ENCODE data around the gene DERA.
"Not testable (repeated sequence)": the region's sequence is repeated elsewhere in the genome, so short reads cannot be mapped to it uniquely, and the experiment has no call there.

The DERA gene

DNA sequence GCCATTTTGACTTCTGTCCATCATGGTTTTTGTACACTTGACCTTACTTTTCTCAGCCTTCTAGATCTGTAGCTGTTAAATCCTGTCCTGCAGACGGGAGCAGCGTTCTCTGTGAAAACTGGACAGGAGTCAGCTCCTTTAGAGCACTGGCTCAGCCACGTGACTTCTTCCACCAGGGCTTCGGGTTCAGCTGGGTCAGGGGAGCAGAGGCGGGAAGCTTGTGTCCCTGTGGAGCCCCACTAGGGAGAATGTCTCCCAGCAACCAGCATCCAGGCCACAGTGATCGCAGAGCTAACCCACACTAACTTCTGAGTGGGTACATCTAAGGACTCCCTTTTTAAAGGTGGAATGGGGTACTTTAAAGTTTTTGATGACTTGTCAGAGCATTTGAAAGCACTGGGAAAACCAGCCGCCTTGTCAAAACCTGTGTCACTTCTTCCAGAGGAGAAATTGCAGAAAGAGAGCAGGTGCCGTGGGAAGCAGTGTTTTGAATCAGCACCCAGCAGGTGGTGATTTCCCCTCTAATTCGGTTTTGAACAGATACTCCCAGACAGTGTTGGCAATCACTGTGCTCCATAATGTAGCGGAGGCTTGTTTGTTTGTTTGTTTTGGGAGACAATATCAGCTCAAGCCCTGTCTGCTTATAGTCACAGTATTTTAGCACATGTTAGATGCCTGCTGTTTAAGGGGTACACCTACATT, 17.9 kb downstream of the DERA start:
- peaks cover 13% of the 10 kb centered on the region for H3K4me1 Mint-ChIP-seq
- no peaks in the 10 kb centered on the region for H3K27me3 Mint-ChIP-seq
- H3K9me3 Mint-ChIP-seq, result peaks cover 5% of the 10 kb centered on the region
- peaks cover 14% of the 10 kb centered on the region for H3K36me3 Mint-ChIP-seq (ENCODE audit: low read depth)
- DNase-seq (no peak), ATAC-seq (no peak)
- H3K27ac Mint-ChIP-seq, result no peak overlapping the region
- H3K4me3 Mint-ChIP-seq, result no peak overlapping the region

GRCh38 chr12:15931590-15932053, 20.5 kb downstream of the DERA start:
- Mint-ChIP-seq H3K4me3 (no peak overlapping the region), H3K27me3 (no peaks in the 10 kb centered on the region), H3K27ac (no peak overlapping the region), H3K36me3 (ENCODE audit: low read depth) (peaks cover 12% of the 10 kb centered on the region), H3K9me3 (peaks cover 5% of the 10 kb centered on the region), H3K4me1 (peaks cover 13% of the 10 kb centered on the region)
- DNase-seq, result no peak
- ATAC-seq, result no peak

- Mint-ChIP-seq H3K27ac (no peak overlapping the region), H3K4me3 (no peak overlapping the region)
- ATAC-seq, result no peak
Measured at GRCh38 chr12:15932327-15932726, 21.2 kb downstream of the DERA start.

GRCh38 chr12:15932971-15933370, 21.8 kb downstream of the DERA start:
- Mint-ChIP-seq H3K27me3 (no peaks in the 10 kb centered on the region), H3K4me3 (no peak overlapping the region), H3K36me3 (ENCODE audit: low read depth) (peaks cover 13% of the 10 kb centered on the region), H3K4me1 (peaks cover 13% of the 10 kb centered on the region), H3K9me3 (peaks cover 5% of the 10 kb centered on the region), H3K27ac (no peak overlapping the region)
- ATAC-seq, result no peak
- no peak for DNase-seq

More at GRCh38 chr12:15932327-15932726, 21.2 kb downstream of the DERA start:
- Mint-ChIP-seq H3K4me1 (peaks cover 13% of the 10 kb centered on the region), H3K36me3 (ENCODE audit: low read depth) (peaks cover 12% of the 10 kb centered on the region), H3K27me3 (no peaks in the 10 kb centered on the region), H3K9me3 (peaks cover 5% of the 10 kb centered on the region)
- DNase-seq, result no peak

DNA sequence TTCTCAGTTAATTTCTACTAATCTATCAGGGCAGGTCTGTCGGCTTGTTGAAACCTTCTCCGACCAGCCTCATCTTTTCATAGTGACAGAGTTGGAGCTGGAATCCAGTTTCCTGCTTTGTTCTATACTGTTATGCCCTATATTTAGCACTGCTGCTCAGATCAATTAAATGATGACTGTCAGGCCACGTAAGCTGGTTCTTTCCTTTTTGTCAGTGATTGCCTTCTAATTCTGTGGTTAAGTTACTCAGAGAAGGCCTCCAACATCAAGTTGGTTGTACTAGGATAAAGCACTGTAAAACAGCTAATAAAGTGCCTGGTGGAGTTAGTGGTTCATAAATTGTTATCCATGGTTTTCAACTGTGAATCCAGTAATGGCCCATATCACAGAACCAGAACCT, 22.6 kb downstream of the DERA start:
- peaks cover 5% of the 10 kb centered on the region for H3K9me3 Mint-ChIP-seq
- H3K4me1 Mint-ChIP-seq, result peaks cover 13% of the 10 kb centered on the region
- peaks cover 15% of the 10 kb centered on the region for H3K36me3 Mint-ChIP-seq (ENCODE audit: low read depth)
- no peaks in the 10 kb centered on the region for H3K27me3 Mint-ChIP-seq
- no peak overlapping the region for H3K4me3 Mint-ChIP-seq
- H3K27ac Mint-ChIP-seq, result no peak overlapping the region
- DNase-seq, result no peak
- ATAC-seq, result no peak

DNA sequence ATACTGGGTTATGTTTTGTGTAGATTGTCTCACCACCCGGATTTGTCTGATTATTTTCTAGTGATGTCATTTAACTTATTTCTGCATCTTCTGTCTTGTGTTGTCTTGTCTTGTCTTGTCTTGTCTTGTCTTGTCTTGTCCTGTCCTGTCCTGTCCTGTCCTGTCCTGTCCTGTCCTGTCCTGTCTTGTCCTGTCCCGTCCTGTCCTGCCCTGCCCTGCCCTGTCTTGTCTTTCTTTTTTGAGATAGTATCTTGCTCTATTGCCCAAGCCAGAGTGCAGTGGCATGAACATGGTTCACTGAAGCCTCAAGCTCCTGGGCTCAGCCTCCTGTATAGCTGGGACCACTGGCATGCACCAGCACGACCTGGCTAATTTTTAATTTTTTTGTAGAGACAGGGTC, 25.6 kb downstream of the DERA start:
- Mint-ChIP-seq H3K9me3 (peaks cover 15% of the 10 kb centered on the region), H3K4me3 (no peak overlapping the region), H3K27me3 (no peaks in the 10 kb centered on the region), H3K36me3 (ENCODE audit: low read depth) (peaks cover 27% of the 10 kb centered on the region), H3K4me1 (peaks cover 3% of the 10 kb centered on the region), H3K27ac (no peak overlapping the region)
- ATAC-seq (no peak), DNase-seq (no peak)

- no peaks in the 10 kb centered on the region for H3K27me3 Mint-ChIP-seq
- no peaks in the 10 kb centered on the region for H3K4me1 Mint-ChIP-seq
- no peak overlapping the region for H3K4me3 Mint-ChIP-seq
- H3K36me3 Mint-ChIP-seq (ENCODE audit: low read depth), result peaks cover 20% of the 10 kb centered on the region
- DNase-seq (no peak), ATAC-seq (no peak)
- H3K9me3 Mint-ChIP-seq, result peaks cover 23% of the 10 kb centered on the region
- H3K27ac Mint-ChIP-seq, result no peak overlapping the region
Measured at GRCh38 chr12:15937902-15938301, 26.8 kb downstream of the DERA start.

GRCh38 chr12:15939111-15939510, 28.0 kb downstream of the DERA start:
- no peak for DNase-seq

GRCh38 chr12:15942475-15942874, 31.3 kb downstream of the DERA start:
- ATAC-seq (no peak), DNase-seq (no peak)
- no peaks in the 10 kb centered on the region for H3K4me1 Mint-ChIP-seq
- no peaks in the 10 kb centered on the region for H3K27me3 Mint-ChIP-seq
- H3K27ac Mint-ChIP-seq, result no peak overlapping the region
- peaks cover 31% of the 10 kb centered on the region for H3K9me3 Mint-ChIP-seq
- no peak overlapping the region for H3K4me3 Mint-ChIP-seq
- peaks cover 30% of the 10 kb centered on the region for H3K36me3 Mint-ChIP-seq (ENCODE audit: low read depth)

More at GRCh38 chr12:15939111-15939510, 28.0 kb downstream of the DERA start:
- Mint-ChIP-seq H3K27ac (no peak overlapping the region), H3K27me3 (no peaks in the 10 kb centered on the region), H3K4me1 (no peaks in the 10 kb centered on the region), H3K9me3 (peaks cover 24% of the 10 kb centered on the region), H3K4me3 (no peak overlapping the region), H3K36me3 (ENCODE audit: low read depth) (peaks cover 22% of the 10 kb centered on the region)
- no peak for ATAC-seq

- H3K27me3 Mint-ChIP-seq, ATAC-seq, H3K4me1 Mint-ChIP-seq, H3K4me3 Mint-ChIP-seq, DNase-seq, H3K27ac Mint-ChIP-seq: not testable (repeated sequence)
- H3K36me3 Mint-ChIP-seq (ENCODE audit: low read depth), result peaks cover 30% of the 10 kb centered on the region
- peaks cover 36% of the 10 kb centered on the region for H3K9me3 Mint-ChIP-seq
Measured at GRCh38 chr12:15943519-15943918, 32.4 kb downstream of the DERA start.

GRCh38 chr12:15948461-15948860, 37.3 kb downstream of the DERA start:
- peaks cover 19% of the 10 kb centered on the region for H3K36me3 Mint-ChIP-seq (ENCODE audit: low read depth)
- not testable (repeated sequence) for H3K27ac Mint-ChIP-seq, ATAC-seq, DNase-seq, H3K4me3 Mint-ChIP-seq, H3K27me3 Mint-ChIP-seq, H3K4me1 Mint-ChIP-seq
- H3K9me3 Mint-ChIP-seq, result peaks cover 12% of the 10 kb centered on the region

DNA sequence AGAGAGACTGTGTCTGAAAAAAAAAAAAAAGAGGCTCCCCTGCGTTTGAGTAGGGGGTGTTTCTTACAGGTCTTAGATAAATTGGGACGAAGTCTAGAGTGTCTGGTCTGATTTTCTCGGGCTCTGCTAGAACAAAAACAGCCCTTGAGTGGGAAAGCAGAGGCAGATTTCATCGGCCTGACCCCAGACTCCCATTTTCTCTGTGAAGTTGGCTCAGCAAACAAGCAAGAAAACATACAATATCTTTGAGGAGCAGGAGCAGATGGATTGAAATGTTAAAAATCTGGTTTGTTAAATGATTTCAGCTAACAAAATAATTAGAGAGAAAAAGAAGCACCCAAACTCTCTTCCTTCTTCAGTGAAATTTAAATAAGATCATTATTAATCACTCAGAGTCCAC, 44.1 kb downstream of the DERA start:
- Mint-ChIP-seq H3K36me3 (ENCODE audit: low read depth) (peaks cover 14% of the 10 kb centered on the region), H3K4me1 (no peaks in the 10 kb centered on the region)
- ATAC-seq, result no peak

DNA sequence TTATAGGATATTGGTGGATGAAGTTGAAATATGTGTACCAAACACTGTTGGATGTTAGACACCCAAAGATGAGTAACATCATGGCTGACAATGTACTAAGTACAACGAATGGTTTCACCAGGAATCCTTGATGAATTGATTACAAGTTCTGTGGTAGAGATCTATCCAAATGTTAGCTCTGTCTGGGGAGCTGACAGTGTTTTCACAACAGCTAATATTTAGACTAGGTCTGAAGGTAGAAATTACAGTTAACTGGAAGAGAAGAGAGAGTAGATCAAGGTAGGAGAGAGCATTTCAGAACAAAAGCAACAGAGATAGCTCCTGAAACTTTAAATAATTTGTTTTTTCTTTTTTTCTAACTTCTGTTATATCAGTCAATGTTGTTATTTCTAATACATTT, 44.9 kb downstream of the DERA start:
- Mint-ChIP-seq H3K27me3 (no peaks in the 10 kb centered on the region), H3K4me1 (no peaks in the 10 kb centered on the region), H3K4me3 (no peak overlapping the region), H3K9me3 (no peaks in the 10 kb centered on the region), H3K36me3 (ENCODE audit: low read depth) (peaks cover 20% of the 10 kb centered on the region), H3K27ac (no peak overlapping the region)
- ATAC-seq, result no peak
- DNase-seq, result no peak

More for the DNA sequence above, 44.1 kb downstream of the DERA start:
- no peak for DNase-seq
- Mint-ChIP-seq H3K9me3 (no peaks in the 10 kb centered on the region), H3K27me3 (no peaks in the 10 kb centered on the region), H3K27ac (no peak overlapping the region), H3K4me3 (no peak overlapping the region)

DNA sequence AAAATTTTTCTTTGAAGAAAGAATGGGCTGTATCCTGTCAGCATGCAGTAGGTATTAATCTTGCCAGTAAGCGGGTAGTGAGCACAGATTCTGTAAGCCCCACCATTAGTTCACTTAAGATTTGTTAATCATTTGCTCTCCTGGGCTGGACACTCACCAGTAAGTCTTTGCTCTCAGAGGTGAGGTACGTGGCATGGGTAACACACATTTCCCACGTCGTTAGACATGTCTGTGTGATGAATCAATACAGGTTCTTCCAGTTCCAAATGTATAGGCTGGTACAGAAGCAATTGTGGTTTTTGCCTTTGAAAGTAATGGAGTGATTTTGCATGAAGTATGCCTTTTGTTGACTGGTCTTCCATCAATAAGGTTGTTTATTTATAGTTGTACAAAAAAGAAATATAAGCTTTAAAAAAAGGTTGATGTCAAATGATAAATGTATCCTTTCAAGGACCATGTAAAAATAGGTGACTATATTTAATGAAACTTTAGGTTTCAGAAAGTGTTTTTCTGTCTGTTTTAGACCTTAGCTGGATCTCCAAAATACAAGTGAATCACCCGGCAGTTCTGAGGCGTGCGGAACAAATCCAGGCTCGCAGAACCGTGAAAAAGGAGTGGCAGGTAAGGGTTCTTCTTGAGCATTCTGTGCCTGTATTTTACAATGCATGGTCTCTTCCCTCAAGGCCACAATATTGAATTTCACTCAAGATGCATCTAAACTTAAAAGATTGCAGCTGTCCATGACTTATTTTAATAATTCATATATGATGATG, 45.5 kb downstream of the DERA start:
- Mint-ChIP-seq H3K36me3 (ENCODE audit: low read depth) (peaks cover 22% of the 10 kb centered on the region), H3K4me1 (no peaks in the 10 kb centered on the region), H3K27me3 (no peaks in the 10 kb centered on the region), H3K9me3 (no peaks in the 10 kb centered on the region), H3K4me3 (no peak overlapping the region), H3K27ac (no peak overlapping the region)
- no peak for ATAC-seq
- no peak for DNase-seq

DNA sequence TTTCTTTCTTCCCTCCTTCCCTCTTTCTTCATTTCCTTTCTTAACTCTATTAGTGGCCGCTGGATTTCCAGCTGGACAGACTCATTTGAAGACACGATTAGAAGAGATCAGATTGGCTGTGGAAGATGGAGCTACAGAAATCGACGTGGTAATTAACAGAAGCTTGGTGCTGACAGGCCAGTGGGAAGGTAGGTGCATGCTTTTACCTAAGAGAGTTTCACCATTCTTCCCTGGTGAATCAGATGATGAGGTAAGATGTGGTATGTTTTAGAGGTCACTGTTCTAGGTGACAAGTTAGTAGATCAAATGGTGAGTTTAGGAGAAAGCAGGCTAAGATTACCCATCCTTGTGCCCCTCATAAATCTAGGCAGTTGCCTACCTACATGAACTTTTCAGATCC, 51.6 kb downstream of the DERA start:
- ATAC-seq (peak; percentile 46), DNase-seq (no peak)
- Mint-ChIP-seq H3K4me1 (no peaks in the 10 kb centered on the region), H3K27me3 (no peaks in the 10 kb centered on the region), H3K27ac (no peak overlapping the region), H3K9me3 (no peaks in the 10 kb centered on the region), H3K36me3 (ENCODE audit: low read depth) (peaks cover 25% of the 10 kb centered on the region), H3K4me3 (no peak overlapping the region)
